ENCODE data around the gene PPM1D. TPM values are rescaled to one million over a fixed set of nuclear protein-coding genes. Genes with fewer than 3 reads are reported as not detected.

PPM1D gene
- total and polyA plus RNA-seq, 8 donors: 1.9 to 11.6 (median 7.0) TPM

DNA sequence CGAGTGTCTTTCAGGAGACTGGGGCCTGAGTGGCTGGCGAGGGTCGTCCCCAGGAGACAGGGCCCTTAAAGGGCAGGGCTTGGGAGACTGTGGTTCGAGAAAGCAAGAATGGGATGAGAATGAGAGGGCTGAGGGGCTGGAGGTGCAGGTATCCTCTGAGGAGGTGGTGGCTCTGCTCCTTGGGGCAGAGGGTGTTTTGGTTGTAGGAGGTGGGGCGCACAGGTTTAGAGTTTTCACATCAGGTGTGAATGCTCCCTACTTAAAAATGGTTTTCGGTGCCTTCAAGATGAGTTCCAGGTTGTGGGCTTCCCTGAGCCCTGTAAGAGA lies 78.1 kb downstream of the PPM1D start:
- 0 to 1% methylated on average over 6 of the region's 6 CpGs for WGBS, 2 donors
- no peaks in the 10 kb centered on the region for H3K9me3 ChIP-seq
- ATAC-seq: peak in 3 of 4 donors; percentile 1 to 4 (median 3)
- H3K36me3 ChIP-seq: no peaks in the 10 kb centered on the region
- H3K4me3 ChIP-seq: peak overlapping the region; percentile 54 to 67 (median 60)
- peaks cover 0 to 9% (median 7%) of the 10 kb centered on the region in 3 donors for H3K4me1 ChIP-seq
- H3K27me3 ChIP-seq: no peaks in the 10 kb centered on the region
- TF ChIP-seq, protein P1, sequence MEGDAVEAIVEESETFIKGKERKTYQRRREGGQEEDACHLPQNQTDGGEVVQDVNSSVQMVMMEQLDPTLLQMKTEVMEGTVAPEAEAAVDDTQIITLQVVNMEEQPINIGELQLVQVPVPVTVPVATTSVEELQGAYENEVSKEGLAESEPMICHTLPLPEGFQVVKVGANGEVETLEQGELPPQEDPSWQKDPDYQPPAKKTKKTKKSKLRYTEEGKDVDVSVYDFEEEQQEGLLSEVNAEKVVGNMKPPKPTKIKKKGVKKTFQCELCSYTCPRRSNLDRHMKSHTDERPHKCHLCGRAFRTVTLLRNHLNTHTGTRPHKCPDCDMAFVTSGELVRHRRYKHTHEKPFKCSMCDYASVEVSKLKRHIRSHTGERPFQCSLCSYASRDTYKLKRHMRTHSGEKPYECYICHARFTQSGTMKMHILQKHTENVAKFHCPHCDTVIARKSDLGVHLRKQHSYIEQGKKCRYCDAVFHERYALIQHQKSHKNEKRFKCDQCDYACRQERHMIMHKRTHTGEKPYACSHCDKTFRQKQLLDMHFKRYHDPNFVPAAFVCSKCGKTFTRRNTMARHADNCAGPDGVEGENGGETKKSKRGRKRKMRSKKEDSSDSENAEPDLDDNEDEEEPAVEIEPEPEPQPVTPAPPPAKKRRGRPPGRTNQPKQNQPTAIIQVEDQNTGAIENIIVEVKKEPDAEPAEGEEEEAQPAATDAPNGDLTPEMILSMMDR (IDR thresholded peaks at IDR 0.05): no peak
- peak overlapping the region; percentile 71 to 91 (median 78) for H3K27ac ChIP-seq
- no peak for DNase-seq
- FAIRE-seq: no peak
- intact Hi-C loops (cut with DNase I): no loop called here

DNA sequence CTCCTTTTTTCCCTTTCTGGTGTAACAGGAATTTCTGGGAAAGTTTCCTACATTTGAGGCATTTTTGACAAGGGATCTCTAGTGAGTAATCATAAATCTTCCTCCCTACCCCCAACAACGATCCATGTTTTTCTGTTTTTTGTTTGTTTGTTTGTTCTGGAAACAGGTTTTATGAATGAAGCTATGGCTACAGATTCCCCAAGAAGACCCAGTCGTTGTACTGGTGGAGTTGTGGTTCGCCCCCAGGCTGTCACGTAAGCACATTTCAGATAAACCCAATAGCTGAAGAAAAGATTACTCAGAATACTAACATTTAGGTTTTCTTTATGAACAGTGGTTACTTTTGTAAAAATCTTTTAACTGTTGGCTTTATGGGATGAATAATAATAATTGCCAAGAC lies 79.3 kb downstream of the PPM1D start:
- H3K4me1 ChIP-seq: peaks cover 0 to 9% (median 7%) of the 10 kb centered on the region in 3 donors
- FAIRE-seq: no peak
- peaks cover 0 to 5% (median 0%) of the 10 kb centered on the region in 3 donors for H3K36me3 ChIP-seq
- H3K9me3 ChIP-seq: no peaks in the 10 kb centered on the region
- no peak overlapping the region for H3K27ac ChIP-seq
- intact Hi-C loops (cut with DNase I): no loop called here
- no peak for DNase-seq
- no peak overlapping the region for H3K4me3 ChIP-seq
- TF ChIP-seq, protein P1 (IDR thresholded peaks at IDR 0.05): no peak
- ATAC-seq: no peak
- H3K27me3 ChIP-seq: no peaks in the 10 kb centered on the region
- 73 to 80% methylated on average over 4 of the region's 4 CpGs for WGBS, 2 donors

DNA sequence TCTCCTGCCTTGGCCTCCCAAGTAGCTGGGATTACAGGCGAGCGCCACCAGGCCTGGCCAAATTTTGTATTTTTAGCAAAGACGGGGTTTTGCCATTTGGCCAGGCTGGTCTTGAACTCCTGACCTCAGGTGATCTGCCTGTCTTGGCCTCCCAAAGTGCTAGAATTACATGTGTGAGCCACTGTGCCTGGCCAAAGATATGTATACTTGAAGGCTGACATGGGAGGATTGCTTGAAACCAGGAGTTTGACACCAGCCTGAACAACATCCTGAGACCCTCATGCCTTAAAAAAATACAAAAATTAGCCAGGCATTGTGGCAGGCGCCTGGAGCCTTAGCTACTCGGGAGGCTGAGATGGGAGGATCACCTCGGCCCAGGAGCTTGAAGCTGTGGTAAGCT lies 80.8 kb downstream of the PPM1D start:
- Histone ChIP-seq H3K27me3 (no peaks in the 10 kb centered on the region), H3K4me3 (no peak overlapping the region), H3K4me1 (peaks cover 0 to 9% (median 7%) of the 10 kb centered on the region in 3 donors), H3K9me3 (no peaks in the 10 kb centered on the region), H3K36me3 (peaks cover 0 to 12% (median 0%) of the 10 kb centered on the region in 3 donors), H3K27ac (no peak overlapping the region)
- WGBS, 2 donors: 96% methylated on average over 6 of the region's 6 CpGs
- TF ChIP-seq, protein P1 (IDR thresholded peaks at IDR 0.05): no peak
- intact Hi-C loops (cut with DNase I): no loop called here
- ATAC-seq: no peak
- FAIRE-seq: no peak
- no peak for DNase-seq

DNA sequence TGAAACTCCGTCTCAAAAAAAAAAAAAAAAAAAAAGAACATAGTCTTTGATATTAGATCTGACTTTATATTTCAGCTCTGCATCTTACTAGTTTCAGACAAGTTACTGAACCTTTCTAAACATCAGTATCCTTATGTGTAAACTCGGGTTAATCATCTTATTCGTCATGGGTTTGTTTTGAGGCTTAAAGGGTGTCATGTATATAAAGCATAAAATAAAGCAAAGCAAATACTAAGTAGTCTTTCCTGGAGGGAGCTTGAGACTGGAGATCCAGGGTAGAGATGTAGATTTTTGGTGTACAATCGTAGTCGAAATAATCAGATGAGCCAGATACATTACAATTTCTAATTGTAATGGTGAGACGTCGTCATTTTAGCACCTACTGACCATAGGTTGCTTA lies 85.4 kb downstream of the PPM1D start:
- FAIRE-seq: no peak

DNA sequence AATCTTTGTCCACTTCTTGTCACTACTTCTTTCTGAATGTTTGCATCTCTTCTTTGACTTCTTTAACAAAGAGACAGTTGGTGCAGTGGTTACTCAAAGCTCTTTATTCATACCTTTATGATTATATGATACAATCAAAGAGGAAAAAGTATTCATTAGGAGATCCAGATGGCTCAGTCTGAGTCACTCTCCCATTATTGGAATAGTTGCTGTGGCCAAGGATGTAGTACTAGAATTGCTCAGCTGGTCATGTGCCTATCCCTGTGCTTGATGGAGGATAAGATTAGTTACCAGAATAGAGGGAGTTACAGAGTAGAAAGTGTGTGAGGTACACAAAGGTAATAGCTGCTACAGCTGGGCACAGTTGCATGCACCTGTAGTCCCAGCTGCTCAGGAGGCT lies 96.0 kb downstream of the PPM1D start:
- DNase-seq (no peak), ATAC-seq (no peak), FAIRE-seq (no peak)
- no peaks in the 10 kb centered on the region for H3K4me1 ChIP-seq
- TF ChIP-seq, protein P1 (IDR thresholded peaks at IDR 0.05): no peak
- no peaks in the 10 kb centered on the region for H3K9me3 ChIP-seq
- intact Hi-C loops (cut with DNase I): no loop called here
- H3K4me3 ChIP-seq: no peak overlapping the region
- no peaks in the 10 kb centered on the region for H3K36me3 ChIP-seq
- H3K27me3 ChIP-seq: no peaks in the 10 kb centered on the region
- H3K27ac ChIP-seq: no peak overlapping the region

More for the DNA sequence above, 85.4 kb downstream of the PPM1D start:
- Histone ChIP-seq H3K27ac (no peak overlapping the region), H3K36me3 (peaks cover 0 to 15% (median 0%) of the 10 kb centered on the region in 3 donors), H3K27me3 (no peaks in the 10 kb centered on the region), H3K4me3 (no peak overlapping the region), H3K4me1 (no peaks in the 10 kb centered on the region), H3K9me3 (no peaks in the 10 kb centered on the region)
- 93 to 96% methylated on average over 6 of the region's 7 CpGs for WGBS, 2 donors
- ATAC-seq: no peak
- TF ChIP-seq, protein P1 (IDR thresholded peaks at IDR 0.05): no peak
- intact Hi-C loops (cut with DNase I): no loop called here
- no peak for DNase-seq

Measured in pancreas (tissue), 10 donors.